GM12878 (cell line): Measurements from ENCODE around the gene DPM1. TPM values are rescaled to one million over a fixed set of nuclear protein-coding genes. Genes with fewer than 3 reads are reported as not detected.

Source experiments
- ATAC-seq: fragments of 200-7000 bp; cut with Tn5 transposase; 3 replicates; pipeline ENCODE4 v1.9.1; 2020; ENCODE audit warnings: mild to moderate bottlenecking, moderate library complexity
- BruUV-seq: library from RNA; stranded (reverse); fragments of 400-500 nt; replicated peaks from 2 replicates; lab custom pipeline; 2021; lab: Mats Ljungman, UMichigan
- CTCF ChIA-PET: fragments of 300-600 bp; sonication (Branson Sonifier 250); formaldehyde crosslinking; extraction: SDS; loops from one replicate; lab custom pipeline; 2021; ENCODE audit warnings: inconsistent platforms; lab: Yijun Ruan, JAX
- POLR2A ChIA-PET: fragments of 350-600 bp; formaldehyde crosslinking; extraction: SDS; loops from one replicate; lab custom pipeline; 2021; ENCODE audit warnings: inconsistent platforms; lab: Charles Lee
- RAD21 ChIA-PET: fragments of 300-600 bp; sonication (Branson Sonifier 250); formaldehyde crosslinking; loops from one replicate; lab custom pipeline; 2023; ENCODE audit warnings: antibody characterized with exemption; ENCODE audit not compliant: unreplicated experiment; lab: Charles Lee
- SMC1A ChIA-PET: fragments of 300-600 bp; sonication (Branson Sonifier 250); formaldehyde crosslinking; loops from one replicate; lab custom pipeline; 2023; ENCODE audit not compliant: unreplicated experiment, uncharacterized antibody; lab: Charles Lee
- DNase-seq: peaks from one replicate; pipeline ENCODE4 v3.0.0-alpha.2; 2011; ENCODE audit warnings: low read depth, low spot score
- FAIRE-seq: peaks from 3 replicates; lab custom pipeline; 2011; peaks lifted over from hg19 to GRCh38; lab: Jason Lieb, UNC
- H2AFZ ChIP-seq: 2 replicates; pipeline ENCODE4 v1.6.0; 2011; ENCODE audit warnings: low read depth, low read length, control low read depth; ENCODE audit not compliant: control insufficient read depth
- H3K27ac ChIP-seq: 2 replicates; pipeline ENCODE4 v1.5.1; 2011; ENCODE audit warnings: control low read depth; ENCODE audit not compliant: control insufficient read depth, insufficient read depth
- H3K27me3 ChIP-seq, 2 experiments: replicated peaks in 1 of 2; 2 replicates each; pipeline versions ENCODE4 v1.6.0 to v1.6.1; 2011; ENCODE audit warnings: low read length in 1 of 2; ENCODE audit not compliant: control insufficient read depth in 2 of 2, insufficient read depth in 2 of 2
- H3K36me3 ChIP-seq, 2 experiments: 2 replicates each; pipeline ENCODE4 v1.5.1; 2011; ENCODE audit warnings: low read length in 1 of 2; ENCODE audit not compliant: control insufficient read depth in 2 of 2, insufficient read depth in 2 of 2
- H3K4me1 ChIP-seq: 2 replicates; pipeline ENCODE4 v1.6.1; 2011; ENCODE audit warnings: mild to moderate bottlenecking, low read length, moderate library complexity, mixed read lengths; ENCODE audit not compliant: control insufficient read depth, insufficient read depth
- H3K4me2 ChIP-seq: 2 replicates; pipeline ENCODE4 v1.6.0; 2011; ENCODE audit warnings: control low read depth; ENCODE audit not compliant: control insufficient read depth, insufficient read depth
- H3K4me3 ChIP-seq: fragments of 200-600 bp; sonication (generic); 2 replicates; pipeline ENCODE4 v1.5.1; 2016
- H3K79me2 ChIP-seq: 2 replicates; pipeline ENCODE4 v1.6.0; 2011; ENCODE audit warnings: low read length; ENCODE audit not compliant: control insufficient read depth, insufficient read depth
- H3K9ac ChIP-seq: 2 replicates; pipeline ENCODE4 v1.8.0; 2011; ENCODE audit warnings: low read length, control low read depth, mixed read lengths; ENCODE audit not compliant: control insufficient read depth, insufficient read depth
- H3K9me3 ChIP-seq: replicated peaks from 3 replicates; pipeline ENCODE4 v1.5.1; 2011; ENCODE audit warnings: mild to moderate bottlenecking, low read length; ENCODE audit not compliant: control insufficient read depth, insufficient read depth
- H4K20me1 ChIP-seq: 2 replicates; pipeline ENCODE4 v1.6.0; 2011; ENCODE audit not compliant: control insufficient read depth, insufficient read depth
- ATF3 ChIP-seq: IDR thresholded peaks from 2 replicates; pipeline ENCODE4 v1.6.1; 2011; ENCODE audit warnings: low read depth, mild to moderate bottlenecking, low read length, moderate library complexity, borderline replicate concordance; ENCODE audit errors: extremely low read depth
- BMI1 ChIP-seq: fragments of 450-650 bp; IDR thresholded peaks from 2 replicates; pipeline ENCODE4 v1.6.1; 2016; ENCODE audit warnings: mild to moderate bottlenecking, moderate library complexity, borderline replicate concordance
- CBX3 ChIP-seq: fragments of 200-600 bp; sonication (generic); IDR thresholded peaks from 2 replicates; pipeline ENCODE4 v1.6.1; 2016; ENCODE audit warnings: low read depth, borderline replicate concordance
- CHD4 ChIP-seq: fragments of 200-600 bp; sonication (generic); IDR thresholded peaks from 2 replicates; pipeline ENCODE4 v1.6.1; 2016; ENCODE audit warnings: mild to moderate bottlenecking
- CREM ChIP-seq: IDR thresholded peaks from 2 replicates; pipeline ENCODE4 v1.6.1; 2014; ENCODE audit warnings: antibody characterized with exemption, low read depth
- EP300 ChIP-seq, 2 experiments: fragments of 150-350 bp in 1 of 2; IDR thresholded peaks; 2 replicates each; pipeline ENCODE4 v1.6.1; 2011 to 2012; ENCODE audit warnings: low read depth in 2 of 2, low read length in 2 of 2, borderline replicate concordance in 1 of 2, improper control_type of control experiment in 1 of 2, inconsistent platforms in 1 of 2; ENCODE audit not compliant: control insufficient read depth in 1 of 2
- FOS ChIP-seq: IDR thresholded peaks from 3 replicates; pipeline ENCODE4 v1.6.1; 2011; ENCODE audit warnings: borderline replicate concordance; ENCODE audit not compliant: insufficient read length; ENCODE audit errors: extremely low read depth
- GATAD2B ChIP-seq: fragments of 450-650 bp; conservative IDR thresholded peaks from 2 replicates; pipeline ENCODE4 v1.6.1; 2017; ENCODE audit warnings: low read depth, mild to moderate bottlenecking, moderate library complexity
- NFYA ChIP-seq: IDR thresholded peaks from 2 replicates; pipeline ENCODE4 v1.6.1; 2011; ENCODE audit warnings: low read depth, mild to moderate bottlenecking, low read length, improper control_type of control experiment, borderline replicate concordance
- PBX3 ChIP-seq: IDR thresholded peaks from 2 replicates; pipeline ENCODE4 v1.6.1; 2011; ENCODE audit warnings: mild to moderate bottlenecking, low read depth, low read length, moderate library complexity; ENCODE audit not compliant: insufficient replicate concordance
- POU2F2 ChIP-seq: IDR thresholded peaks from 3 replicates; pipeline ENCODE4 v1.6.1; 2011; ENCODE audit warnings: low read depth, mild to moderate bottlenecking, low read length, borderline replicate concordance
- RBBP5 ChIP-seq: fragments of 200-600 bp; sonication (generic); conservative IDR thresholded peaks from 2 replicates; pipeline ENCODE4 v1.6.1; 2016
- SIN3A ChIP-seq: IDR thresholded peaks from 2 replicates; pipeline ENCODE4 v1.6.1; 2012; ENCODE audit warnings: low read depth, low read length, improper control_type of control experiment
- TARDBP ChIP-seq: IDR thresholded peaks from 2 replicates; pipeline ENCODE4 v1.6.1; 2016; ENCODE audit warnings: borderline replicate concordance
- ZNF217 ChIP-seq: fragments of 450-650 bp; IDR thresholded peaks from 2 replicates; pipeline ENCODE4 v1.6.1; 2017; ENCODE audit warnings: antibody characterized with exemption, mild to moderate bottlenecking
- ZZZ3 ChIP-seq: IDR thresholded peaks from 2 replicates; pipeline ENCODE4 v1.6.1; 2011; ENCODE audit warnings: low read depth; ENCODE audit not compliant: control insufficient read depth, insufficient read length
- WGBS: methylation state at CpG from one replicate; pipeline ENCODE4 v1.1.6; 2016; ENCODE audit warnings: low lambda C conversion rate; ENCODE audit not compliant: insufficient replicate concordance, insufficient coverage; ENCODE audit errors: missing lambda C conversion rate; 5-methylcytosine and 5-hydroxymethylcytosine counted together
- in situ Hi-C: fragments of 300-500 bp; cut with MboI; formaldehyde crosslinking; loops from 9 replicates; pipeline ENCODE4 v1.14.3; 2018; ENCODE audit warnings: mixed read lengths
- intact Hi-C: fragments of 100-400 bp; cut with micrococcal nuclease; formaldehyde crosslinking; loops from one replicate; pipeline ENCODE4 v1.14.2; 2022; ENCODE audit not compliant: unreplicated experiment
- polyA plus RNA-seq, 11 experiments: library from polyadenylated mRNA; depleted of rRNA in 4 of 11; unstranded in 6 of 11; stranded (reverse) in 5 of 11; fragments of >200 nt; fragmentation: Nextera tagmentation in 4 of 11; fragmentation: Illumina TruSeq in 1 of 11; extraction: Ambion mirVana in 4 of 11; extraction: Trizol in 1 of 11; gene quantifications; 1 replicate in 1 of 11; 2 replicates in 10 of 11; pipeline versions ENCODE4 v1.2.1 to v1.2.3, GENCODE V29; 2011 to 2016; ENCODE audit warnings: inconsistent platforms in 2 of 11, missing spikeins in 2 of 11, low read depth in 1 of 11
- total RNA-seq, 4 experiments: library from RNA; depleted of rRNA in 3 of 4; stranded (reverse); fragments of >200 nt in 3 of 4; fragmentation: Illumina TruSeq in 1 of 4; extraction: Trizol in 1 of 4; gene quantifications; 2 replicates each; pipeline versions ENCODE4 v1.2.1 to v1.2.3, GENCODE V29; 2013 to 2021
- TF ChIP-seq, protein P1 (sequence below): fragments of 450-650 bp; formaldehyde crosslinking; IDR thresholded peaks from 2 replicates; pipeline ENCODE4 v1.4.0; 2020; ENCODE audit warnings: mild to moderate bottlenecking, moderate library complexity

DPM1 gene
- total and polyA plus RNA-seq, 10 of the 15 experiments (the other 5 are each of a cell fraction or from before 2014, with no cell fraction given) = 53.3 to 167 (median 108) TPM

DNA sequence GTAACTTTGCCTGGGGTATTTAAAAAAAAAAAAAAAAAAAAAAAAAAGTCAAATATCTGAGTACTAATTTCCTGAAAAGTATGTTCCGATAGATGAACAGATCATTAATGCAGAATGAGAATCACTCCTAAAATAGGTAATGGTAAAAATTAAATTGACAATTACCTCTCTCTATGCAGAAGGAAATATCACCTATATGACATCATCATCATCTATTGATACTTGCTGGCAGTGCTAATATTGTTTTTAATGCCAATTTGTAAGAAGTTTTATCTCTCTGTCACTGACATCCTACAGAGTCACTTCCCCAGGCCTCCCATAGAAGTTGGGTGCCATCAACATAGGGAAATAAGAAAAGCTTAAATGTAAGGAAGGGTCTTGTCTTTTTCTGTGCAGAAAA is 57.0 kb downstream of the DPM1 start:
- TF ChIP-seq ZZZ3 = no peak
- TF ChIP-seq CBX3 = no peak
- TF ChIP-seq CHD4 = no peak
- no peak for TF ChIP-seq PBX3
- TF ChIP-seq GATAD2B = no peak
- TF ChIP-seq SIN3A = no peak
- no peak for TF ChIP-seq RBBP5
- no peak for TF ChIP-seq NFYA
- TF ChIP-seq TARDBP = no peak
- TF ChIP-seq, protein P1, sequence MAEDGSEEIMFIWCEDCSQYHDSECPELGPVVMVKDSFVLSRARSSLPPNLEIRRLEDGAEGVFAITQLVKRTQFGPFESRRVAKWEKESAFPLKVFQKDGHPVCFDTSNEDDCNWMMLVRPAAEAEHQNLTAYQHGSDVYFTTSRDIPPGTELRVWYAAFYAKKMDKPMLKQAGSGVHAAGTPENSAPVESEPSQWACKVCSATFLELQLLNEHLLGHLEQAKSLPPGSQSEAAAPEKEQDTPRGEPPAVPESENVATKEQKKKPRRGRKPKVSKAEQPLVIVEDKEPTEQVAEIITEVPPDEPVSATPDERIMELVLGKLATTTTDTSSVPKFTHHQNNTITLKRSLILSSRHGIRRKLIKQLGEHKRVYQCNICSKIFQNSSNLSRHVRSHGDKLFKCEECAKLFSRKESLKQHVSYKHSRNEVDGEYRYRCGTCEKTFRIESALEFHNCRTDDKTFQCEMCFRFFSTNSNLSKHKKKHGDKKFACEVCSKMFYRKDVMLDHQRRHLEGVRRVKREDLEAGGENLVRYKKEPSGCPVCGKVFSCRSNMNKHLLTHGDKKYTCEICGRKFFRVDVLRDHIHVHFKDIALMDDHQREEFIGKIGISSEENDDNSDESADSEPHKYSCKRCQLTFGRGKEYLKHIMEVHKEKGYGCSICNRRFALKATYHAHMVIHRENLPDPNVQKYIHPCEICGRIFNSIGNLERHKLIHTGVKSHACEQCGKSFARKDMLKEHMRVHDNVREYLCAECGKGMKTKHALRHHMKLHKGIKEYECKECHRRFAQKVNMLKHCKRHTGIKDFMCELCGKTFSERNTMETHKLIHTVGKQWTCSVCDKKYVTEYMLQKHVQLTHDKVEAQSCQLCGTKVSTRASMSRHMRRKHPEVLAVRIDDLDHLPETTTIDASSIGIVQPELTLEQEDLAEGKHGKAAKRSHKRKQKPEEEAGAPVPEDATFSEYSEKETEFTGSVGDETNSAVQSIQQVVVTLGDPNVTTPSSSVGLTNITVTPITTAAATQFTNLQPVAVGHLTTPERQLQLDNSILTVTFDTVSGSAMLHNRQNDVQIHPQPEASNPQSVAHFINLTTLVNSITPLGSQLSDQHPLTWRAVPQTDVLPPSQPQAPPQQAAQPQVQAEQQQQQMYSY (CRISPR knock-in tag) = no peak
- no peak for TF ChIP-seq ATF3
- no peak for TF ChIP-seq BMI1
- no peak for TF ChIP-seq POU2F2
- TF ChIP-seq FOS = no peak
- TF ChIP-seq ZNF217 = no peak
- TF ChIP-seq EP300 (IDR thresholded peaks at IDR 0.05; ENCODE audit: borderline replicate concordance in 1 of 2, control insufficient read depth in 1 of 2, low read depth in 2 of 2, low read length in 2 of 2) = no peak
- TF ChIP-seq CREM = no peak
- RAD21 ChIA-PET = interaction anchor here (1.4 kb wide), 1 partner anchor 107 kb away, joined by 5 read pairs; the partner anchor contains the start of gene BCAS4
- Histone ChIP-seq H3K9me3 (no peaks in the 10 kb centered on the region), H2AFZ (no peak overlapping the region), H3K9ac (no peak overlapping the region), H3K27me3 (no peaks in the 10 kb centered on the region), H3K36me3 (peaks cover 15 to 21% of the 10 kb centered on the region in 2 experiments), H3K4me2 (no peak overlapping the region), H3K27ac (no peak overlapping the region), H3K4me3 (no peak overlapping the region), H3K4me1 (no peaks in the 10 kb centered on the region), H4K20me1 (peaks cover 6% of the 10 kb centered on the region; the same call in 1 of the 2 replicates), H3K79me2 (peaks cover 46% of the 10 kb centered on the region)
- BruUV-seq = no TSS peak
- ATAC-seq = no peak
- no peak for FAIRE-seq
- CTCF ChIA-PET = interaction anchor here (0.9 to 4.5 kb wide), 4 partner anchors 12 to 107 kb away, joined by 3 to 17 read pairs (median 10); partner anchors contain the start of gene BCAS4
- in situ Hi-C loops = no loop called here
- intact Hi-C loops = no loop called here
- POLR2A ChIA-PET = interaction anchor here (0.7 kb wide), 1 partner anchor 106 kb away, joined by 11 read pairs; no protein-coding TSS in a partner anchor
- WGBS = 67% methylated on average over 1 of the region's 1 CpG
- SMC1A ChIA-PET = interaction anchor here (0.5 to 2.5 kb wide), 3 partner anchors 10 to 74 kb away, joined by 3 to 10 read pairs (median 3); no protein-coding TSS in a partner anchor
- no peak for DNase-seq
